NCI-H2227 (cell line): ENCODE data around the gene ENTR1.
"Not testable (repeated sequence)": the region's sequence is repeated elsewhere in the genome, so short reads cannot be mapped to it uniquely, and the experiment has no call there.

Experiments
- DNase-seq: peaks from one replicate; lab custom pipeline; 2025; ENCODE audit not compliant: unreplicated experiment; lab: John Stamatoyannopoulos, UW

ENTR1 gene

DNA sequence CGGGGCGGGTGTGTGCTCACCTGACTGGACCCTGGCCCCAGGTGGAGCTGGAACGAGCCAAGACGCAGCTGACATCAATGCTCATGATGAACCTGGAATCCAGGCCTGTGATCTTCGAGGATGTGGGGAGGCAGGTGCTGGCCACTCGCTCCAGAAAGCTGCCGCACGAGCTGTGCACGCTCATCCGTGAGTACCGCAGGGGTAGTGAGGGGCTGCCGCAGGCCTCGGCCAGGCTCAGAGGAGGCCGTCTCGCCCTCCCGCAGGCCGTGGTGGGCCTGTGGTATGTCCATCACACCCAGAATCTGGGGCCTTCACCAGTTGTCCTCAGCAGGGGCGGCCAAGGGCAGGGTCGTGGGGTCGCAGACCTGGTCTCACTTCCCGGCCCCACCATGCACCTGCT is 11.4 kb upstream of the ENTR1 start:
- no peak for DNase-seq

DNA sequence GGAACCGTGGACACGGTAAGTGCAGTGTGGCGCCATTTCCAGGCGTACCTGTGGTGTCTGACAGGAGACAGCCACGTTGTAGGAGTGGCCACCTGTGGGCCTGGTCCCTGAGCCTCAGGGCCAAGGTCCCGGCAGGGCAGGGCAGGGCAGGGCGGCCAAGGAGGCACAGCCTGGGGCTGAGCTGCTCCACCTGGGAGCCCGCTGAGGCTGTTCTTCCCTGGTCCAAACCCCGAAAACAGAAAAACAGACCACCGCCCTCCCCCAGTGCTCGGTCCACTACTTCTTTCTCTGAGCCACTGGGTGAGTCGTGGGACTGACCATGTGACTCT is 8.6 kb upstream of the ENTR1 start:
- DNase-seq, result no peak

DNA sequence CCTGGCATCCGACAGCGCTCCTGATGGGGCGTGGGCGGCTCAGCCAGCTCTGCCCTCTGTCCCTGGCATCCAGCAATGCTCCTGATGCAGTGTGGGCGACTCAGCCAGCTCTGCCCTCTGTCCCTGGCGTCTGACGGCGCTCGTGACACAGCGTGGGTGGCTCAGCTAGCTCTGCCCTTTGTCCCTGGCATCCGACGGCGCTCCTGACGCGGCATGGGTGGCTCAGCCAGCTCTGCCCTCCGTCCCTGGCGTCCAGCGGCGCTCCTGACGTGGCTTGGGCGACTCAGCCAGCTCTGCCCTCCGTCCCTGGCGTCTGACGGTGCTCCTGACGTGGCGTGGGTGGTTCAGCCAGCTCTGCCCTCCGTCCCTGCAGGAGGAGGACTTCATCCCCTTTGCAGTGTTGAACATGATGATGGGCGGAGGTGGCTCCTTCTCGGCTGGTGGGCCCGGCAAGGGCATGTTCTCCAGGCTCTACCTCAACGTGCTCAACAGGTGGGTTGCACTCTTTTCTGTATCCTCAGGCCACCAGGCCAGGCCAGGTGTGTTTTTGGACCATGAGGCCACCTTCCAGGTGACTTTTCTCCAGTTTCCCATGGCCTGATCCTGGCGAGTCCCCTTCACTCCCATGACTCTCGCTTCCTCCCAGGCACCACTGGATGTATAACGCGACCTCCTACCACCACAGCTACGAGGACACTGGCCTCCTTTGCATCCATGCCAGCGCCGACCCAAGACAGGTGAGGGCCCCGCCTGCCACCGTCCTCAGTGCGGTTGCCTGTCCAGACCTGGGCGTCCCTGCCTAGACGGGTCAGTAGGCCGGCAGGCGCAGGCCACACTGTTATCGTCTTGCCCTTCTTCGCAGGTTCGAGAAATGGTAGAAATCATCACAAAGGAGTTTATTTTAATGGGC is 8.0 kb upstream of the ENTR1 start:
- no peak for DNase-seq

DNA sequence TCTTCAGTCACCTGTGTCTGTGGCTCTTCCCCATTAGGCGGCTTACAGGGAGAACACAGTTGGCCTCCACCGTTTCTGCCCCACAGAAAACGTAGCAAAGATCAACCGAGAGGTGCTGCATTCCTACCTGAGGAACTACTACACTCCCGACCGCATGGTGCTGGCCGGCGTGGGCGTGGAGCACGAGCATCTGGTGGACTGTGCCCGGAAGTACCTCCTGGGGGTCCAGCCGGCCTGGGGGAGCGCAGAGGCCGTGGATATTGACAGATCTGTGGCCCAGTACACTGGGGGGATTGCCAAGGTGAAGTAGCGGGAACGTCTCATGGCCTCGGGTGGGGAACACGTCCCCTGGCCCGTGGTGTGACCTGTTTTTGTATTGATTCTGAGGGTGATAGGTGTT is 6.5 kb upstream of the ENTR1 start:
- DNase-seq, result no peak

DNA sequence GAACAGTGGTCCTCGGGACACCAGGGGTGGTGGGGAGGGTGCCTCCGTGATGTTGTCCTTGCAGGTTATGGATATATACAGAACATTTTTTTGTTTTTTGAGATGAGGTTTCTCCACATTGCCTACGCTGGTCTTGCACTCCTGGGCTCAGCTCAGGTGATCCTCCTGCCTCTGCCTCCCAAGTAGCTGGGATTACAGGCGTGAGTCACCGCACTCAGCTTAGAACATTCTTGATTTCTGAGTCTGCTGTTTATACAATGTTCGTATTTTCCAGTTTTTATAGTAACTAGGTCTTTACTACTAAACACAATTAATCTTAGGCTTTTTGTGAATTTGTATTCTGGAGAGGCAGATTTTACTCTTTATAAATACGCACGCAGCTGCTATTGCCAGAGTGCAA is 6.0 kb upstream of the ENTR1 start:
- no peak for DNase-seq

DNA sequence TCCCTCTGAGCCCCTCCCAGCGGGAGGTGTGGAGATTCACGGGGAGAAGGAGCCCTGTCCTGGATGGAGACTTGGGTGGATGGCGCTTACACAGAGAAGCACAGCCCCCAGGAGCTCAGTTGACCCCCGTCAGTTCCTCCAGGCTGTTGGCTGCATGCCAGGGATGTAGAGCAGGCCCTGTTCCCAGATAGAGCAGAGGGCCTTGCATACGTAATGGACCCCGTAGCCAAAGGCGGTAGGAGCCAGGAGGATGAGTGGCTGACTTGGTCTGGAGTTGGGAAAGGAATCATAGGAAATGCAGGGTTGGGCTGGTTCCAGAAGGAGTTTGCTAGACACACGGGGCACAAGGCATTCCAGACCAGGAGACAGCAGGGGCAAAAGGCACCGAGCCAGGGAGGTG is 2.5 kb upstream of the ENTR1 start:
- peak; percentile 26 for DNase-seq

DNA sequence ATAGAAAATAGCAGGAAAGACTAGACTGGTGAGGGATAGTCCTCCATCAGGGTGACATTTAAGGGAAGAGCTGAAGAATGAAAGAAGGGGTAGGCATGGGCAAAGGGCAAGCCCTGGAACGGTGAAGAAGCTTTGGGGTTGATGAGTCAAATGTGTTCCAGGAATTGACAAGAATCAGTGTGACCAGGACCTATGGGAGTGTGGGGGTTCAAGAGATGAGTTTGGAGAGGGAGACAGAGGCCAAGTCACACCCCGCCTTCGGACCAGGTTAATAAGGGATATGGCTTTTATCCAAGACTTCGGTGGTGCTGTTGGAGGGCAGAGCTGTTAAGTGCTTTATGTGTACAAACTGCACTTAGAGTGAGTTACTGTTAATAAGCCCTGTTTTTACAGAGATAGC is 964 bp upstream of the ENTR1 start:
- no peak for DNase-seq

DNA sequence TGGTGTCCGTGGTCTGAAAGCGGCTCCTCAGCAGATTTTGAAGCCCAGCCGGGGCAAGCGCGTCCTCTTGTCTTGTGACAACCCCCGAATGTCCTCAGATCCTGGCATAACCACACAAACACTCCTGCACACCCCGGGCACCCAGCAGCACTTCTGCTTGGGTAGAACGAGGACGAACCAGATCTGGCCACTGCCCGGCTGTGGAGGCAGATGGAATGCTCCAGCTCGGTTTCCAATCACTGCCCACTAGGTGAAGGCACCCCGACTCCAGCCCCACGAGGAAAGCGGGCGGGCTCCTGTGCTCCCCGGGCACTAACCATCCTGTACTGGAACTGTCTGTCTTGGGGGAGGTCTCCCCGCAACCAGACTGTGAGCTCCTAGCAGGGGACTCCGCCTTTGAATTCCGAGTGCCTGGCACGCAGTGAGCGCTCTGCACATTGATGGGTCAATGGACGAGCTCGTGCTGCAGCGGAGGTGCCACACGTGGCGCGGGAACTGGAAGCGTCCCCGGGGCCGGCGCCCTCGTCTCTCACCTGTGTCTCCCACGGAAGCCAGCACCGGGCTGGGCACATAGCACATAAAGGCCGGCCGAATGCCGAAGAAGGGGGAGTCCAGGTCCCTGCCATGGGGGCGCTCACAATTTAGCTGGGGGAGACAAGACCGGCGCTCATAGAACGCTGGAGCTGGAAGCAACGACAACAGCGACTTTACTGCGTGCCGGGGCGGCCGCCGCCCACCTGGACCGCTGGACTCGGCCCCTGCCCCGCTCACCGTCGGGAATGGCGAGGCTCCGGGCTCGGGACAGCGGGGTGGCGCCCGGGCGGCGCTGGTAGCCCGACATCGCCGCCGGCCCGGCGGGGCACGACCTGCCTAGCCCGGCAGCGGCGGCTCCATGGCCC is 608 bp downstream of the ENTR1 start:
- peak; percentile 35 for DNase-seq

DNA sequence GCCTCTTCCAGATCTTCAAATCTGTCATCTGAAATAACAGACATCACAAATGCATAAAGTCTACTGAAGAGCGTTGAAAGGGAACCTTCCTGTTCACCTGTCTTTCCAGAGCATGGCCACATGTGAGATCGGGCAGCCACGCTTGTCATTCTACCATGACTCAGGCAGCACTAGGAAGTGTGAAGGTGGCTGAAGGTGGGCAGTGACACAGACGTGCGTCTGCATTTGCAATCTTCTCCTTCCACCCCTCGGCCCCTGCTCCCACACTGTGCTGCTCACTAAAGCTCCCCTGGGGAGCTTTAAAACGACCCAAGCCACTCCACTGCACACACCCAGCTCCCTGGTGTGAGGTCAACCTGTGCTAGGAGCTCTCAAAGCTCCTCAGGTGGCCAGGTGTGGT is 2.5 kb downstream of the ENTR1 start:
- DNase-seq, result no peak

DNA sequence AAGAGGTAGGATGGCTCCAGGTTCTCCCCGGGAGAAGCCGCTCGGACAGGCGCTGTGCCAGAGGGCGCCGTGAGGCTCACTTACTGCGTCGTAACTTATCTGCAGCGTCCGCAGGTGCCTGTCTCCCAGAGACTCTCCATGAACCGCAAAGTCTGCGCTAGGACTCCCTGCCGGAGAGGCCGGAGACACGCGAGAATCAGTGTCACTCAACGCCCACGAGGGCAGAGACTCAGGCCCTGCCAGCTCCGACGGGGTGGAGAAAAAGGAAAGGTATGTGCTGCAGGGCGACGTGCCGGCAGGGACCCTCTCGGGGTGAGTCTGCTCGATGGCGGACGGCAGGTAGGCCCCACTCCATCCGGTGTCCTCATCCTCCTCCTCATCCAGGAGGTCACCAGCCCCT is 3.4 kb downstream of the ENTR1 start:
- DNase-seq, result not testable (repeated sequence)

DNA sequence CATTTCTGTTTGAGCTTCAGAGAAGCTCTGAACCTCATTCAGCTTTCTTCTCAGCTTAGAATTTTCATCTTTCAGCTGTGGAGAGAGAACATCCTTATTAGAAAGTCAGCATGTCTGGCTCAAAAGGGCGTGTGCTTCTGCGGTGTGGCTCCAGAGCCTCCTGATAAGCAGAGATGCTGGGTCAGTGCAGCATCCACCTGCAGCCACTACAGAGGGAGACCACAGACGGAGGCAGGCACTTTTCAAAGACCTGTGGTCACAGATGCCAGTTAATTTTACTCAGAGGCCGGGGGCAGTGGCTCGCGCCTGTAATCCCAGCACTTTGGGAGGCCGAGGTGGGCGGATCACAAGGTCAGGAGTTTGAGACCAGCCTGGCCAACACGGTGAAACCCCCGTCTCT is 4.5 kb downstream of the ENTR1 start:
- not testable (repeated sequence) for DNase-seq

DNA sequence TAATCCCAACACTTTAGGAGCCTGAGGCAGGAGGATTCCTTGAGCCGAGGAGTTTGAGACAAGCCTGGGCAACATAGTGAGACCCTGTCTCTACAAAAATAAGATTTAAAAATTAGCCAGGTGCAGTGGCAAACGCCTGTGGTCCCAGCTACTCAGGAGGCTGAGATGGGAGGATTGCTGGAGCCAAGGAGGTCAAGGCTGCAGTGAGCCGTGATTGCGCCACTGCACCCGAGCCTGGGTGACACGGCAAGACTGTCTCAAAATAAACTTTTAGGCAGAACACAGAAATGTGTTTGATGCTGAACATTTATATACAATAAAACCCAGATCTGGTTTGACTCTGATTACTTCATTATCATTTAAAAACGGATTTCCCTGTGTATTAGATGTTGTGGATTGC is 4.9 kb downstream of the ENTR1 start:
- no peak for DNase-seq

DNA sequence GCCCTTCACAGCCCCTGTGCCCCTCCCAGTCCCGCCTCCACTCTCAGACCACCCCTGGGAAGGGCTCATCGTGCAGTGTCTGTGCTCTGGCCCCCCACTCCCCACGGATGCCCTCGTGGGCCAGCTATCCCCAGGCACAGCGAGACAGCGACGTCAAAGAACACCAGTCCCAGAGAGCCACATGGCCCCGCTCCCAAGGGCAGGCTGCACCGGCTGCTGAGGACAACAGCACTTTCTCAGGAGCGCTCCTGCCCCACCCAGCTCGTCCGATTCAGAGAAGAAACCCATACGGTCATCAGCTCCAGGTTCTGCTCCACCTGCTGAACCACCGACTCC is 5.6 kb downstream of the ENTR1 start:
- no peak for DNase-seq

DNA sequence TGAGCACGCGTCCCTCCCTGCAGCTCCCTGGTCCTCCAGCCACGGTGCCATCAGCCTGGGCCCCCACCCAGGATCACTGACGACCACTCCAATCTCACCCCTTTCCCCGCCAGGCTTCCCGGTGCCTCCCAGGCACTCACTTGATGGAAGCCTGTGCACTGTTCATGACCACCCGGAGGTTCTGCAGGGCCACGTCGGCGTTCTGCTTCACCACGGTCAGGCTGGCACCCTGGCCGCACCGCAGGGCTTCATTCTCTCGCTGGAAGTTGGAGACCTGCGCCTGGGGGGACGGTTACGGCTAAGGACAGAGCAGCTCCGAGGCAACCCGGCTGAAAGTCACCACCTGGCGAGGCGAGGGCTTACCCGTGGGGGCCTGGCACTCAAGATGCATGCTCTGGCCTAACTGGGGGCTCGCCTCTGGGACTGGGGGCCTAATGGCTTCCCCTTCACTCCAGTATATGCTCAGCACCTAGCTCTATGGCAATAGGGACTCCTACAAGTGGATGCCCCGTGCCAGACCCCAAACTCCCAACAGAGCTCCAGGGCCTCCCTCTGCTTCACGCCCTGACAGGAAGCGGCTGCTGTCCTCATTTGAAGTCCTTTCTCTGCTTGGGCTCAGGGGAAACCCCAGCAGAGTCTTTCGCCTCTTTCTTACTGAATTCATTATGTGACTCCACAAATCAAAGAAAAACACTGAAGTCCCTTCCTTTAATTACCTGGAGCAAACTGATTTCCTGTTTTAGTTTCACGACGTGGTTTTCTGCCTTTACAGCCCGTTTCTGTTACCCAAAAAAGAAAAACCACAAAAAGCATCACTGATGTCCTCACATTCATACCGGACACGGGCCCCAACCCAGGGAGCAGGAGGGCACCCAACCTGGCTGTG is 6.3 kb downstream of the ENTR1 start:
- DNase-seq, result no peak

DNA sequence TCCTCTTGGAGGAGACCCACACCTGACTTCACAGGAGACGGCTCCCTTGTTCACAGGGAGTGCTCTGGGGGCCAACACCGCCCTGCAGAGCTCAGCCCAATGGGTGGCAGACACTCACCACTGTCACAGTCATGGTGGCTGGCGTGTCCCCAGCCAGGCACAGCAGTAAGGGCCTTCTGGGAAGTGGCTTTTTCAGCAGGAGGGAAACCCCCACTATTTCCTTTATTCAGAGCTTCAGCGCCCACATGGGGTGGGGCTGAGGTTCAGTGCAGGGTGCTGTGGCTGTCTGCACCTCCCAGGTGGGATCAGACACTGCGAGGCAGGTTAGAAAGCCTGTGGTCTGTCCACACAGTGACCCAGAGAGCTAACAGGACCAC is 6.9 kb downstream of the ENTR1 start:
- no peak for DNase-seq

DNA sequence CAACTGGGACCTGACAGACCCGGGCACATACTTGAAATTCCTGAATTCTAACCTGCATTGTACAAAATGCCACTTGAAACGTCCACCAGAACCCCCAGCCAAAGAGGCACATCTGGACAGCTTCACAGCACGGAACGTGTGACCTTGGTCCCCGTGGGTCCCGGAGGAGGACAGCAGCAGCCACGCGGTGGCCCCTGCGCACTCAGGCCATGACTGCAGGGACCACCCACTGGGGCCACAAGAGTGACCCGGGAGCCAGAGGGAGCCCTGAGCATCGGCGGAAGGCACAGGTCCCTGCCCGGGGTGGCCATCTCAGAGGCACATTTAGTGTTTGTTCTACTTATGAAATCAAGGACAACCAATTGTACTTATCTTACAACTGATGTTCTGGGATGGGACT is 8.3 kb downstream of the ENTR1 start:
- no peak for DNase-seq

DNA sequence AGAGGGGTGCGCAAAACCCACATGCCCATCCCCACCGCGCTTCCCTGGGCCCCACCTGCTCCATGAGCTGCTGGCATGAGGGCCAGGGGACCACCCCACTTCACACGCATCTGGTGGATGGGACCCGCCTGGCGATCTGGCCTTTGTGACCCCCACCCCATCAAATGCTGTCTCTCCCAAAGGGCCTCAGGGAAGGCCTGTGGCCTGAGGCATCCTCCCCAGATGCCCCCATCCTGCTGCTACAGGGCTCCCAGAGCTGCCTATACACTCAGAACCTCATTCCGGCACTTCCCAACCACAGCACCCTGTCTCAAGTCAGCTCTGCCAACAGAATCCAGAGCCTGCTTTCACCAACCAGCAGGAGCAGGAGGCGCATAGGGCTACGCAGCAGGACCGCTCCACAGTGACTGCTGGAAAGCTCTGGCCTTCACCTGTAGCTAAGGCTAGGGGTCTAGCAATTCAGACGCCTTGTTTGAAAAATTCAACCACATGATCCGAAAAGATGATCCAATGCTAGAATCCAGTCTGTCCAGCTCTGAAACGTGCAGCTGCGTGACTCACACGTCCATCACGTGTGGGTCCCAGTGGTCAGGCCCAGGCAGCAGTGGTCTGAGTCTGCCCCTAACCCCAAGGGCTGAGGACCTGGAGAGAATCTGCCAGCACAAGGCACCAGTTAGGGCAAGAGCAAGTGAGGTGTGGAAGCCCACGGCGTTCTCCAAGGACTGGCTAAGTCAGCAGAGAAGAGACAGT is 9.1 kb downstream of the ENTR1 start:
- DNase-seq, result no peak

DNA sequence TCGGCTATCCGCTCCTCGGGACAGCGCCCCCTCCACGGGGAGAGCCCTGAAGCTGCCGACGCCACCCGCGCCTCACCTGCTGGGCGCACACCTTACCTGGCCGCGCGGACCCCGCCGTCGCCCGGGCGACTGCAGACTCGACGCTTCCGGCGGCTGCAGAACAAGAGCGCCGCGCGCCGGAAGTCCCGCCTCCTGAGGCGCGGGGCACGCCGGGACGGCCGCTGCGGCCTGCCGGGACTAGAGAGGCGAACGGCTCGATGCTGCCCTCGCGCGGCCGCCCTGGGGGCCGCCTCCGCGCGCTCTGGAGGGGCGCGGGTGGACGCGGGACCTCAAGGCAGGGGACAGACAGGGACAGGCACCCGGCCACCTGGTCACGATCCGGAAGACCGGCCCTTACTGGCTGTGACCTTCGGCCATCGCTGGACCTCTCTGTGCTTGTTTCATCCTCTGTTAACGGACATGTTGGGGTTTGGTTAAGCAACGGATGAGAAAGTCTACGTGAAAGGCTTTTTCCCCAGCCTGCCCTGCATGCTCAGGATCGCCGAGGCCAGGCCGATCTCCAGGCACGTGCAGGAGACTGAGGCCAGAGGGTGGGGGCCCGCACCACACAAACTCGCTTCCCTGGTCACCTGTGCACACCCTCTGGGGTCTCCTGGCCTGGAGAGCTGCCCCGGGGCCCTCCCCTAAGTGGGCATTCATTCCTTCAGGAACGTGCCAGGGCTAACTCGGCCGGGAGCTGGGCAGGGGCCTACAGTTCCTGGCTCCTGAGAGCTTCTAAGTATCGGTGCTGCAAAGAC is 10.2 kb downstream of the ENTR1 start, which contains the start of gene SNAPC4:
SNAPC4 (minus strand) TSS at position 133 of the 797 bp plus-strand sequence. CDS start 1,742 bp downstream, outside the sequence.
- peak; percentile 91 for DNase-seq

DNA sequence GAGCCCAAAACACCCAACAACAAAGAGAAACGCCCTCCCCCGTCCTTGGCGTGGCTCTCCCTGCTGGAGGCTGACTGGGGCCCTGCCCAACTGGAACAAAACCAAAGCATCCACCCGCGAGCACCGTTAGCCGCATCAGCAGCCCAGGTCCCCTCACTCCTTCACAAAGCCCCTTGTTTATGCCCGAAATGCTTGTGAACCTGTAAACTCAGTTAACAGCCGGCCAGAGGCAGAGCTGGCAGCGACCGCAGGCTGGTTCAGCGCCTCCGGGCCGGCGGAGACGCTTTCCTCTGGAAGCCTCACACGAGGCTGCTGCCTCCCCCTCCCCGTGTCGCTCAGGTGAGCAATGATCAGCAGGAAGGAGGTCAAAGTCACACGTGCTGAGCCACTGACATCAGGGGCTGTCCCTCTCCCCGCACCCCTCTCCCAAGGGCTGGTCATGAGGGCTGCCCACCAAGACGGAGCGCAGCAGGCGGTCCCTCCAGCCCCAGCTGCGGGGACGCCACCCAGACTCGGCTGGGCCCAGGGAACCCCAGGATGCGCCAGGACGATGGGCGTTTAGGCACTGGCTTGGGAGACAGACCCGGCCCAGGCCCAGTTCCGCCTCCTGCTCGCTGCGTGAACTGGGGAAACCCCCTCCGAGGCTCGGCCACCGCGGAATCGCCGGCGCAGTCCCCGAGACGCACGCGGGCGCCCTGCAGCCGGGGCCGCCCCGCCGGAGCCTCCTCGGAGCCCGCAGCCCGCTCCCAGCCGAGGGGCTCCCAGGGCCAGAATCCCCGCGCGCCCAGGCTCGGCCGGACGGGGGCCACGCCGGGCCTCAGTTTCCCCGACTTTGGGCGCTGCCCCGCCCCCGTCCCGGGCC is 11.0 kb downstream of the ENTR1 start:
- DNase-seq, result peak; percentile 31
